Stimulated activated CD4-positive, alpha-beta T cell treated with anti-CD3 and anti-CD28 coated beads, TNF-alpha, amount 100 ng/mL, for 24 hours (primary cell): ENCODE measurements around the gene MRPL52.
"Not testable (repeated sequence)": the region's sequence is repeated elsewhere in the genome, so short reads cannot be mapped to it uniquely, and the experiment has no call there.

ENCODE experiments used
- DNase-seq, 3 experiments: peaks; one replicate each; pipeline ENCODE4 v3.0.0-alpha.2; 2020; ENCODE audit warnings: low read depth in 3 of 3

The MRPL52 gene

DNA sequence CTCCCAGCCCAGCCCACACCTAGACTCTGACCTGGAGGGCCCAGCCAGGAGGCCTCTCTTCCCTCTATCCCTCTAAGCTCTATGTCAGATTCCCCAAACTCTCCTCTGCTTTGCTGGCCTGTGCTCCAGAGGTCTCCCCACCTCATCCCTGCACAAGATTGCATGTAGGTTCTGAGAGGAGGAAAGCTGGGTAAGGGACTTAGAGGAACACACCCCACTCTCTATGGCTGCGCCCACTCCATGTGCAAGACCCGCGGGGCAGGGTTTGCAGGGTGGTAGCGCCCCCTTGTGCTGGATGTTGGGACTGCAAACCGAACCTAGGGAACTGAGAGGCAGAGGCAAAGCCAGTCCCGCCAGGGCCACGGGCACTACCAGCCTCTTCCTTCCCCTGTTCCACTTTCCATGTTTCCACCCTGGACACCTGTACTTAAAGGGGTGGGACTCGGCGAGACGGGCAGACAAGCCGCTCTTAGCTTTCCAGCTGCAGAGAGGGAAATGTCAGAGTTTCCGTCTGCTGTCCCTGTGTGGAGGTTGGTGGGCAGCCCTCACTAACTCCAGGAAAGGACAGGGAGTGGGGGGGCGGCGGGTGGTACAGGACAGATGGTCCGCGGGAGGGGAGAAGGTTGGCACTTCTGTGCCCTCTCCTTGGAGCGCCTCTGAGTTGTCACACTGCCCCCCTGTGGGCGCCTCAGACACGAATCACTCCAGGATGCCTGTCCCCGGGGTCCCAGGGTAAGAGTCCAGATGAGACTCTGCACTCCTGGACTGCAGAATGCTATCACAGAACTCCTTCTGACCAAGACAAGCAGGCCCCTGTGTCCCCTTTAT is 23.5 kb downstream of the MRPL52 start:
- DNase-seq = peak; percentile 85 to 95 (median 89)

DNA sequence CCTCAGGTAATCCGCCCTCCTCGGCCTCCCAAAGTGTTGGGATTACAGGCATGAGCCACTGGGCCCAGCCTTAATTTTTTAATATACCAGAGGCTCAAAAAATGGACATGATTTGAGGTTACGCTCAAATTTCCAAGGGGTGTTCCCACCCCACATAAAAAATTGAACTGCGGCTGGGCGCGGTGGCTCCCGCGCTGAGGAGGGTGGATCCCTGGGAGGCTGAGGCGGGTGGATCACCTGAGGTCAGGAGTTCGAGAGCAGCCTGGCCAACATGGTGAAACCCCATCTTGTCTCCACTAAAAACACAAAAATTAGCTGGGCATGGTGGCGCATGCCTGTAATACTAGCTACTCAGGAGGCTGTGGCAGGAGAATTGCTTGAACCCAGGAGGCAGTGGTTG is 24.6 kb downstream of the MRPL52 start:
- DNase-seq = not testable (repeated sequence)

DNA sequence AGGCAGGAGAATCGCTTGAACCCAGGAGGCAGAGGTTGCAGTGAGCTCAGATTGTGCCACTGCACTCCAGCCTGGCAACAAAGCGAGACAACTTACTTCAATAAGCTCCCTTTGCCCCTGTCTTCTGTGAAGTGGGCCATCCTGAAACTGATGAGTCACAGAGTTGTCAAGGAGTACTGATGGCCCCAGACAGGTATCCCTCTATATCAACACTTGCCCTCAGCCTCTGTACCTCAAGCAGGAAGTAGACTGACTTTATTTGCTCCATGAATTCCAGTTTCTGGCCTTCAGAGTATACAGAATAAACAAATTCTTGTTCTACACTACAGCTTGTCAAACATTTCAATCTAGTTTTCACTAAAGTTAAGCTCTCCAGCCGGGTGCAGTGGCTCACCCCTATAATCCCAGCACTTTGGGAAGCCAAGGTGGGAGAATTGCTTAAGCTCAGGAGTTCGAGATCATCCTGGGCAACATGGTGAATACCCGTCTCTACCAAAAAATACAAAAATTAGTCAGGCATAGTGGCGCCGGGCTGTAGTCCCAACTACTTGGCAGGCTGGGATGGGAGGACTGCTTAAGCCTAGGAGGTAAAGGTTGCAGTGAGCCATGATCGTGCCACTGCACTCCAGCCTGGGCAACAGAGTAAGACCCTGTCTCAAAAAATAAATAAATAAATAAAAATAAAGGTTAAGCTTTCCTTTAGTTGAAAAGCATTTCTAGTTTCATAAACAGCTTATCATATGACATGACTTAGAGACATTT is 25.5 kb downstream of the MRPL52 start:
- no peak for DNase-seq

- no peak for DNase-seq
Observed at GRCh38 chr14:22856428-22856827, 26.7 kb downstream of the MRPL52 start.

DNA sequence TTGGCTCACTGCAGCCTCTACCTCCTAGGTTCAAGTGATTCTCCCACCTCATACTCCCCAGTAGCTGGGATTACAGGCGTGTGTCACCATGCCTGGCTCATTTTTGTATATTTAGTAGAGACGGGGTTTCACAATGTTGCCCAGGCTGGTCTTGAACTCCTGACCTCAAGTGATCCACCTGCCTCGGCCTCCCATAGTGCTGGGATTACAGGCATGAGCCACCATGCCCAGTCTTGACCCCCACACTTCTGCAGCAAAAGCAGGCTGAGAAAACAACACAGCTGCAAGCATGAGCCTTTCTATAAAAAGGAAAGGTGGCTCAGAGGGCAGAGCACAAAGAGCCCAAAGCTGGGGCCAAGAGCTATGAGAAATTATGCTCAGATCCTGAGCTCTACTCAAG is 30.7 kb downstream of the MRPL52 start:
- not testable (repeated sequence) for DNase-seq

GRCh38 chr14:22861651-22862050 is 32.0 kb downstream of the MRPL52 start:
- no peak for DNase-seq

DNA sequence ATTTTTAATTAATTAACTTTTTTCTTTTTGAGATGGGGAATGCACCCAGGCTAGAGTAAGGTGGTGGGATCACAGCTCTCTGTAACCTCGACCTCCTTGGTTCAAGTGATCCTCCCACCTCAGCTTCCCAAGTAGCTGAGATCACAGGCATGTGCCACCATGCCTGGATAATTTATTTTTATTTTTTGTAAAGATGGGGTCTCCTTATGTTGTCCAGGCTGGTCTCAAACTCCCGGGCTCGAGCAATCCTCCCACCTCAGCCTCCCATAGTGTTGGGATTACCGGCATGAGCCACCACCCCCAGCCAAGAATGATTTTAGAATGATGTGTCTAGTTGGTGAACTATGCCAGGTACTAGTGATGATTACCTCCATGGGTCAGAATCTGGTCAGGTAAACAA is 35.3 kb downstream of the MRPL52 start:
- no peak for DNase-seq

- DNase-seq = no peak
Observed at GRCh38 chr14:22865424-22866405, 36.0 kb downstream of the MRPL52 start.

GRCh38 chr14:22866874-22867273 is 37.2 kb downstream of the MRPL52 start:
- no peak for DNase-seq

DNA sequence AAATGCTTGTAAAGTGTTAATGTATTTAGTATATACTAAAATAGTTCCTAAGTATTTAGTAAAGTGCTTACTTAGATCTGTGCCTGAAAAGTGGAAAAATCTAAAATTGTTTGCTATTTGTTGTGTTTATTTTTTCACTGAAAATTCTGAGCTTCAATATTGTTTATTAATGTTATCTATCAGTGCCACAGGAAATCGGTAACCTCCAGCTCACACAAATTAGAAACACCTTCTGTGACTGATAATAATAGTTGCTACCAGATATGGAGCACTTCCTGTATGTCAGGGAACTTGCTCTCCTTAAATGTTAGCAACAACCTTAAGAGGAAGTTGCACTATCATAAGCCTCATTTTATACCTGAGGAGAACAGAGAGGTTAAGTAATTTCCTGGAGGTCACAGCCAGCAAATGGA is 41.1 kb downstream of the MRPL52 start:
- no peak for DNase-seq

DNA sequence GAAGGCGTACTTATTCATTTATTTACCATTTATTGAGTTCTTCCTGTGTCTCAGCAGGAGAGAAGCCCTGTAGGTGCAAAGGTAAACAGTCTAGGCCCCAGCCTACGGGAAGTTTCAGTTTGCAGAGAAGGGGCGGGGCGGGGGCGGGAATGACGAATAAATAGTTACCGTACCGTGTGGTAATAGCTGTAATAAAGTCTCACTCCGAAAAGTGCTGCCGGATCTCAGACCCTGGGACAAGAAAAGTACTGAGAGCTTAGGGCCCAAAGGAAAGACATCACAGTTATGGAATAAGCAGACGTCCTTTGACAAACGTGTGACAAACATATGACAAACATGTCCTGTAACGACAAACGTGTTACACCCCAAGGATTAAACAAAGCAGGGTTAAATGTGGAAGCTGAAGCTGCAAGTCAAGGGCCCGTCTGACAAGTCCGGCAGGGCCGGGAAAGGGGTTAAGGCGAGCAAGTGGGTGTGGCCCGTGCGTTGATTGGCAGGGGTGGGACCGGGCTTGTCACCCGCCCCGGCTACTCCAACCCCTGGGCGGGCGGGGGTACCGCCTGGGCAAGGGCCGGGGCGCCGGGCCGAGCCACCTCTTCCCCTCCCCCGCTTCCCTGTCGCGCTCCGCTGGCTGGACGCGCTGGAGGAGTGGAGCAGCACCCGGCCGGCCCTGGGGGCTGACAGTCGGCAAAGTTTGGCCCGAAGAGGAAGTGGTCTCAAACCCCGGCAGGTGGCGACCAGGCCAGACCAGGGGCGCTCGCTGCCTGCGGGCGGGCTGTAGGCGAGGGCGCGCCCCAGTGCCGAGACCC is 41.7 kb downstream of the MRPL52 start, which contains the start of gene LRP10:
Gene LRP10 (plus strand): TSS at position 517 of the 809 bp plus-strand sequence. CDS start 564 bp downstream, outside the sequence.
- peak; percentile 52 to 78 (median 54) for DNase-seq

GRCh38 chr14:22872033-22872832 is 42.5 kb downstream of the MRPL52 start:
- DNase-seq = peak; percentile 50 to 74 (median 56)

GRCh38 chr14:22872833-22873520 is 43.3 kb downstream of the MRPL52 start:
- DNase-seq = no peak

DNA sequence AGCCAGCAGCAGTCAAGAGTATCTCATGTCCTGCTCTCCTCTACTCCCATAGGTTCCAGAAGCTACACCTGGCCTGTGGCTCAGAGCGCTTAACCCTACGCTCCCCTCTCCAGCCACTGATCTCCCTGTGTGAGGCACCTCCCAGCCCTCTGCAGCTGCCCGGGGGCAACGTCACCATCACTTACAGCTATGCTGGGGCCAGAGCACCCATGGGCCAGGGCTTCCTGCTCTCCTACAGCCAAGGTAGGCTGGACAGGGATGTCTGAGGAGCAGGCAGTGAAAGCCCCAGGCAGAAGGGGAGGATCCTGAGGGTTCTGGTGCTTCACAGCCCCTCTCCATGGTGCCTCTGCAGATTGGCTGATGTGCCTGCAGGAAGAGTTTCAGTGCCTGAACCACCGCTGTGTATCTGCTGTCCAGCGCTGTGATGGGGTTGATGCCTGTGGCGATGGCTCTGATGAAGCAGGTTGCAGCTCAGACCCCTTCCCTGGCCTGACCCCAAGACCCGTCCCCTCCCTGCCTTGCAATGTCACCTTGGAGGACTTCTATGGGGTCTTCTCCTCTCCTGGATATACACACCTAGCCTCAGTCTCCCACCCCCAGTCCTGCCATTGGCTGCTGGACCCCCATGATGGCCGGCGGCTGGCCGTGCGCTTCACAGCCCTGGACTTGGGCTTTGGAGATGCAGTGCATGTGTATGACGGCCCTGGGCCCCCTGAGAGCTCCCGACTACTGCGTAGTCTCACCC is 45.5 kb downstream of the MRPL52 start:
- DNase-seq = no peak

- no peak for DNase-seq
Observed at GRCh38 chr14:22875748-22876319, 46.1 kb downstream of the MRPL52 start.

DNA sequence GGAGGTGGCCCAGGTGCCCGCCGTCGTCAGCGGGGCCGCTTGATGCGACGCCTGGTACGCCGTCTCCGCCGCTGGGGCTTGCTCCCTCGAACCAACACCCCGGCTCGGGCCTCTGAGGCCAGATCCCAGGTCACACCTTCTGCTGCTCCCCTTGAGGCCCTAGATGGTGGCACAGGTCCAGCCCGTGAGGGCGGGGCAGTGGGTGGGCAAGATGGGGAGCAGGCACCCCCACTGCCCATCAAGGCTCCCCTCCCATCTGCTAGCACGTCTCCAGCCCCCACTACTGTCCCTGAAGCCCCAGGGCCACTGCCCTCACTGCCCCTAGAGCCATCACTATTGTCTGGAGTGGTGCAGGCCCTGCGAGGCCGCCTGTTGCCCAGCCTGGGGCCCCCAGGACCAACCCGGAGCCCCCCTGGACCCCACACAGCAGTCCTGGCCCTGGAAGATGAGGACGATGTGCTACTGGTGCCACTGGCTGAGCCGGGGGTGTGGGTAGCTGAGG is 47.4 kb downstream of the MRPL52 start:
- no peak for DNase-seq

GRCh38 chr14:22878271-22879246 is 48.9 kb downstream of the MRPL52 start:
- DNase-seq = no peak
